Testis (tissue), 2 donors: ENCODE data around the gene DUSP14.

Source experiments
- CTCF ChIP-seq, 3 experiments: fragments of 450-650 bp in 2 of 3; fragments of 200-600 bp in 1 of 3; sonication (generic) in 1 of 3; IDR thresholded peaks; one replicate each; pipeline ENCODE4 v1.5.1; 2016 to 2019; ENCODE audit warnings: antibody characterized with exemption in 3 of 3, mild to moderate bottlenecking in 2 of 3, moderate library complexity in 1 of 3
- POLR2A ChIP-seq: fragments of 450-650 bp; IDR thresholded peaks from one replicate; pipeline ENCODE4 v1.6.1; 2017; ENCODE audit warnings: antibody characterized with exemption, mild to moderate bottlenecking, moderate library complexity

DNA sequence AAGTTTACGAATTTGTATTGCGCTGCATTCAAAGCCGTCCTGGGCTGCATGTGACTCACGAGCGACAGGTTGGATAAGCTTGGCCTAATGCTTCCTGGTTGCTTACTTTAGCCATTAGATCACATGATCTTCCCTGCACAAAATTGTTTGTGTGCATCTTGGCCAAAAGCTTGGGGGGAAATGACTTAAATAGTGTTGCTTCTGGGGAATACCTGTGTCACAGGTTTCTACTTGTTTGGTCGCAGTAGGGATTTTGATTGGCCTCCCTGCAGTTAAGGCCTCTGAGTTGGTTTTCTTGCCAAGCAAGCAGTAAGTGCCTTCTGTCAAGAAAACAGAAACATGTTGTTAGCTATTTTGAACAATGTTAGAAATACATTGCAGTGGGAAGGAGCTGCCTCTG, 39.6 kb upstream of the DUSP14 start:
- no peak for TF ChIP-seq CTCF (IDR thresholded peaks at IDR 0.05)
- TF ChIP-seq POLR2A, result no peak
